Esophagus squamous epithelium (tissue), 4 donors: Measurements from ENCODE around the gene C11orf24.

Source experiments
- POLR2A ChIP-seq, 4 donors: fragments of 450-650 bp; IDR thresholded peaks; one replicate each; pipeline ENCODE4 v1.6.1; 2017; ENCODE audit warnings: antibody characterized with exemption in 4 of 4, mild to moderate bottlenecking in 4 of 4, moderate library complexity in 3 of 4
- TF ChIP-seq, protein P1 (sequence below), 6 experiments: fragments of 450-650 bp in 4 of 6; fragments of 200-600 bp in 2 of 6; sonication (generic) in 2 of 6; IDR thresholded peaks; one replicate each; pipeline ENCODE4 v1.5.1; 2016 to 2019; ENCODE audit warnings: antibody characterized with exemption in 6 of 6, mild to moderate bottlenecking in 4 of 6, moderate library complexity in 4 of 6

- TF ChIP-seq, protein P1, sequence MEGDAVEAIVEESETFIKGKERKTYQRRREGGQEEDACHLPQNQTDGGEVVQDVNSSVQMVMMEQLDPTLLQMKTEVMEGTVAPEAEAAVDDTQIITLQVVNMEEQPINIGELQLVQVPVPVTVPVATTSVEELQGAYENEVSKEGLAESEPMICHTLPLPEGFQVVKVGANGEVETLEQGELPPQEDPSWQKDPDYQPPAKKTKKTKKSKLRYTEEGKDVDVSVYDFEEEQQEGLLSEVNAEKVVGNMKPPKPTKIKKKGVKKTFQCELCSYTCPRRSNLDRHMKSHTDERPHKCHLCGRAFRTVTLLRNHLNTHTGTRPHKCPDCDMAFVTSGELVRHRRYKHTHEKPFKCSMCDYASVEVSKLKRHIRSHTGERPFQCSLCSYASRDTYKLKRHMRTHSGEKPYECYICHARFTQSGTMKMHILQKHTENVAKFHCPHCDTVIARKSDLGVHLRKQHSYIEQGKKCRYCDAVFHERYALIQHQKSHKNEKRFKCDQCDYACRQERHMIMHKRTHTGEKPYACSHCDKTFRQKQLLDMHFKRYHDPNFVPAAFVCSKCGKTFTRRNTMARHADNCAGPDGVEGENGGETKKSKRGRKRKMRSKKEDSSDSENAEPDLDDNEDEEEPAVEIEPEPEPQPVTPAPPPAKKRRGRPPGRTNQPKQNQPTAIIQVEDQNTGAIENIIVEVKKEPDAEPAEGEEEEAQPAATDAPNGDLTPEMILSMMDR (IDR thresholded peaks at IDR 0.05), result no peak
- TF ChIP-seq POLR2A (IDR thresholded peaks at IDR 0.05), result no peak
Measured at GRCh38 chr11:68254421-68254820, 17.4 kb downstream of the C11orf24 start.
